HUES48 (cell line): ENCODE results near the gene ALPI.
"Not testable (repeated sequence)": the region's sequence is repeated elsewhere in the genome, so short reads cannot be mapped to it uniquely, and the experiment has no call there.

Source experiments
- H3K27ac ChIP-seq: one replicate; pipeline ENCODE4 v1.7.0; 2013; ENCODE audit warnings: low read depth, low read length, inconsistent platforms
- H3K27me3 ChIP-seq: 2 replicates; pipeline ENCODE4 v1.6.1; 2013; ENCODE audit warnings: mild to moderate bottlenecking, low read length; ENCODE audit not compliant: control insufficient read depth, insufficient read depth
- H3K36me3 ChIP-seq: 2 replicates; pipeline ENCODE4 v1.6.1; 2013; ENCODE audit warnings: low read length; ENCODE audit not compliant: control insufficient read depth, insufficient read depth
- H3K4me1 ChIP-seq: 2 replicates; pipeline ENCODE4 v1.6.1; 2013; ENCODE audit warnings: mild to moderate bottlenecking, low read length; ENCODE audit not compliant: control insufficient read depth, insufficient read depth
- H3K4me3 ChIP-seq: 2 replicates; pipeline ENCODE4 v1.5.1; 2013; ENCODE audit warnings: mild to moderate bottlenecking, low read depth, low read length
- H3K9ac ChIP-seq: 2 replicates; pipeline ENCODE4 v1.6.1; 2013; ENCODE audit warnings: mild to moderate bottlenecking, low read depth, low read length, moderate library complexity
- H3K9me3 ChIP-seq: 2 replicates; pipeline ENCODE4 v1.6.1; 2013; ENCODE audit warnings: low read length; ENCODE audit not compliant: control insufficient read depth, insufficient read depth

The ALPI gene

GRCh38 chr2:232443669-232444408 lies 12.1 kb upstream of the ALPI start:
- not testable (repeated sequence) for H3K27me3 ChIP-seq, H3K9ac ChIP-seq, H3K4me1 ChIP-seq, H3K27ac ChIP-seq, H3K9me3 ChIP-seq, H3K36me3 ChIP-seq, H3K4me3 ChIP-seq

- no peak overlapping the region for H3K9ac ChIP-seq
- H3K36me3 ChIP-seq = no peaks in the 10 kb centered on the region
- no peaks in the 10 kb centered on the region for H3K27me3 ChIP-seq
- no peaks in the 10 kb centered on the region for H3K9me3 ChIP-seq
- H3K27ac ChIP-seq = no peak overlapping the region
- H3K4me3 ChIP-seq = no peak overlapping the region
- H3K4me1 ChIP-seq = 0 out of 2 replicates have a peak, but pooled peaks cover 3% of the 10 kb centered on the region
Observed at GRCh38 chr2:232444409-232445148, 11.4 kb upstream of the ALPI start.

- H3K36me3 ChIP-seq, H3K9ac ChIP-seq, H3K27ac ChIP-seq: not testable (repeated sequence)
Observed at GRCh38 chr2:232445149-232445885, 10.6 kb upstream of the ALPI start.

GRCh38 chr2:232446266-232446777 lies 9.6 kb upstream of the ALPI start:
- H3K4me1 ChIP-seq, H3K9me3 ChIP-seq, H3K4me3 ChIP-seq: not testable (repeated sequence)

More at GRCh38 chr2:232445149-232445885, 10.6 kb upstream of the ALPI start:
- H3K4me1 ChIP-seq, H3K4me3 ChIP-seq, H3K27me3 ChIP-seq, H3K9me3 ChIP-seq: not testable (repeated sequence)

GRCh38 chr2:232447091-232447620 lies 8.8 kb upstream of the ALPI start:
- Histone ChIP-seq H3K27ac (no peak overlapping the region), H3K27me3 (no peaks in the 10 kb centered on the region), H3K4me3 (no peak overlapping the region), H3K9ac (no peak overlapping the region), H3K4me1 (no peaks in the 10 kb centered on the region), H3K9me3 (no peaks in the 10 kb centered on the region), H3K36me3 (no peaks in the 10 kb centered on the region)

More at GRCh38 chr2:232446266-232446777, 9.6 kb upstream of the ALPI start:
- not testable (repeated sequence) for H3K36me3 ChIP-seq, H3K27me3 ChIP-seq, H3K9ac ChIP-seq, H3K27ac ChIP-seq

GRCh38 chr2:232447638-232448303 lies 8.2 kb upstream of the ALPI start:
- H3K36me3 ChIP-seq = no peaks in the 10 kb centered on the region
- H3K9me3 ChIP-seq = no peaks in the 10 kb centered on the region
- no peak overlapping the region for H3K4me3 ChIP-seq
- H3K27me3 ChIP-seq = no peaks in the 10 kb centered on the region
- no peak overlapping the region for H3K9ac ChIP-seq
- no peak overlapping the region for H3K27ac ChIP-seq
- H3K4me1 ChIP-seq = no peaks in the 10 kb centered on the region

GRCh38 chr2:232448304-232448690 lies 7.7 kb upstream of the ALPI start:
- H3K36me3 ChIP-seq = no peaks in the 10 kb centered on the region
- H3K9me3 ChIP-seq = no peaks in the 10 kb centered on the region
- no peaks in the 10 kb centered on the region for H3K27me3 ChIP-seq
- no peak overlapping the region for H3K27ac ChIP-seq
- no peak overlapping the region for H3K9ac ChIP-seq
- H3K4me3 ChIP-seq = no peak overlapping the region
- H3K4me1 ChIP-seq = no peaks in the 10 kb centered on the region

- Histone ChIP-seq H3K9me3 (no peaks in the 10 kb centered on the region), H3K36me3 (no peaks in the 10 kb centered on the region), H3K4me1 (no peaks in the 10 kb centered on the region), H3K27ac (no peak overlapping the region), H3K4me3 (no peak overlapping the region), H3K9ac (no peak overlapping the region), H3K27me3 (no peaks in the 10 kb centered on the region)
Observed at GRCh38 chr2:232449964-232450363, 6.0 kb upstream of the ALPI start.

- H3K27ac ChIP-seq, H3K9me3 ChIP-seq, H3K4me3 ChIP-seq, H3K27me3 ChIP-seq, H3K9ac ChIP-seq, H3K36me3 ChIP-seq, H3K4me1 ChIP-seq: not testable (repeated sequence)
Observed at GRCh38 chr2:232451645-232452044, 4.3 kb upstream of the ALPI start.

- H3K27me3 ChIP-seq = no peaks in the 10 kb centered on the region
- H3K36me3 ChIP-seq = no peaks in the 10 kb centered on the region
- H3K4me3 ChIP-seq = no peak overlapping the region
- H3K4me1 ChIP-seq = no peaks in the 10 kb centered on the region
- no peak overlapping the region for H3K27ac ChIP-seq
- H3K9me3 ChIP-seq = no peaks in the 10 kb centered on the region
- H3K9ac ChIP-seq = no peak overlapping the region
Observed at GRCh38 chr2:232454630-232455029, 1.3 kb upstream of the ALPI start.
